Measurements from ENCODE around the gene RPS4Y1.

RPS4Y1 gene

DNA sequence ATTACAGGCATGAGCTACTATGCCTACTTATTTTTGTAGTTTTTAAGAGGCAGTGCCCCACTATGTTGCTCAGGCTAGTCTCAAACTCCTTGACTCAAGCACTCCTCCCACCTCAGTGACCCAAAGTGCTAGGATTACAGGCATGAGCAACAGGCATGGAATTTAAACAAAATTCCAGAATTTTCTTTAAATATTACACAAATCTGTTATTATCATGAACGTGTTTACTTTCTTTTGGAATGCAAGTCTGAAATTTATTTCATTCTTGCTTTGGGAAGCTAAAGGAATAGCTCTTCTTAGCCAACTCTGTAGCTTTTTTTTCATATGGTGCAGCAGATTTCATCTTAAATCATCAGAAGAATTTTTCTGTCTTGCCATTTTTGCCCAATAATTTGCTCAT, 66.0 kb downstream of the RPS4Y1 start:
- TF ChIP-seq, protein P1, sequence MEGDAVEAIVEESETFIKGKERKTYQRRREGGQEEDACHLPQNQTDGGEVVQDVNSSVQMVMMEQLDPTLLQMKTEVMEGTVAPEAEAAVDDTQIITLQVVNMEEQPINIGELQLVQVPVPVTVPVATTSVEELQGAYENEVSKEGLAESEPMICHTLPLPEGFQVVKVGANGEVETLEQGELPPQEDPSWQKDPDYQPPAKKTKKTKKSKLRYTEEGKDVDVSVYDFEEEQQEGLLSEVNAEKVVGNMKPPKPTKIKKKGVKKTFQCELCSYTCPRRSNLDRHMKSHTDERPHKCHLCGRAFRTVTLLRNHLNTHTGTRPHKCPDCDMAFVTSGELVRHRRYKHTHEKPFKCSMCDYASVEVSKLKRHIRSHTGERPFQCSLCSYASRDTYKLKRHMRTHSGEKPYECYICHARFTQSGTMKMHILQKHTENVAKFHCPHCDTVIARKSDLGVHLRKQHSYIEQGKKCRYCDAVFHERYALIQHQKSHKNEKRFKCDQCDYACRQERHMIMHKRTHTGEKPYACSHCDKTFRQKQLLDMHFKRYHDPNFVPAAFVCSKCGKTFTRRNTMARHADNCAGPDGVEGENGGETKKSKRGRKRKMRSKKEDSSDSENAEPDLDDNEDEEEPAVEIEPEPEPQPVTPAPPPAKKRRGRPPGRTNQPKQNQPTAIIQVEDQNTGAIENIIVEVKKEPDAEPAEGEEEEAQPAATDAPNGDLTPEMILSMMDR (IDR thresholded peaks at IDR 0.05; ENCODE audit: low read depth, low read length): no peak
- no peak overlapping the region for H3K4me3 ChIP-seq (ENCODE audit: low read depth, low read length)

DNA sequence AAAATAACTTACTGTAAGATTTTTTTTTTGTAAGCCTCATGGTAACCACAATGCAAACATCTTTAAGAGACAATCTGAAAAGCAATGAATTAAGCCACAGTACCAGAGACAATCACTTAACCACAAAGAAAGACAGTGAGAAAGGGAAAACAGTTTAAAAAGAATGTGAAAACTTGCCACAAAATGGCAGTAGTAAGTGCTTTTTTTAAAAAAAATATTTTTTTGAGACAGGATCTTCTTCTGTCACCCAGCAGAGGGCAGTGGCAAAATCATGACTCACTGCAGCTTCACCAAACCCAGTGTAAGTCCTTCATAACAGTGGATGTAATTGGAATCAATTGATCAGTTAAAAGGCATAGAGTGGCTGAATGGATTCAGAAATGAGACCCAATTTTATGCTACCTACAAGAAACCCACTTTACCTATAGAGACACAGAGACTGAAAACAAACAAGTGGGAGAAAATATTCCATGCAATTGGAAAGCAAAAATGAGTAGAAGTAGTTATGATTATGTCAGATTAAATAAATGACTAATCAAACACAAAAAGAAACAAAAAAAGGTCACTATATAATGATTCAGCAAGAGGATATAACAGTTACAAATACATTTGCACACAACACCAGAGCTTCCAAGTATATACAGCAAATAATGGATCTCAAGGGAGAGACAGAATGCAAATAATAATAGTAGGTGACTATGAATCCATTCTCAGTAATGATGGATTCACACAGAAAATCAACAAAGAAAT, 71.8 kb downstream of the RPS4Y1 start:
- TF ChIP-seq, protein P1 (IDR thresholded peaks at IDR 0.05; ENCODE audit: low read depth, low read length): no peak
- no peak overlapping the region for H3K4me3 ChIP-seq (ENCODE audit: low read depth, low read length)

Data from WI38 (cell line).